Measurements from ENCODE around the gene PAIP1. TPM values are rescaled to one million over a fixed set of nuclear protein-coding genes. Genes with fewer than 3 reads are reported as not detected.

The PAIP1 gene
- total and polyA plus RNA-seq, 2 donors (not counting 3 experiments of a cell fraction or from before 2014, with no cell fraction given) = 69.1 to 90.1 TPM

DNA sequence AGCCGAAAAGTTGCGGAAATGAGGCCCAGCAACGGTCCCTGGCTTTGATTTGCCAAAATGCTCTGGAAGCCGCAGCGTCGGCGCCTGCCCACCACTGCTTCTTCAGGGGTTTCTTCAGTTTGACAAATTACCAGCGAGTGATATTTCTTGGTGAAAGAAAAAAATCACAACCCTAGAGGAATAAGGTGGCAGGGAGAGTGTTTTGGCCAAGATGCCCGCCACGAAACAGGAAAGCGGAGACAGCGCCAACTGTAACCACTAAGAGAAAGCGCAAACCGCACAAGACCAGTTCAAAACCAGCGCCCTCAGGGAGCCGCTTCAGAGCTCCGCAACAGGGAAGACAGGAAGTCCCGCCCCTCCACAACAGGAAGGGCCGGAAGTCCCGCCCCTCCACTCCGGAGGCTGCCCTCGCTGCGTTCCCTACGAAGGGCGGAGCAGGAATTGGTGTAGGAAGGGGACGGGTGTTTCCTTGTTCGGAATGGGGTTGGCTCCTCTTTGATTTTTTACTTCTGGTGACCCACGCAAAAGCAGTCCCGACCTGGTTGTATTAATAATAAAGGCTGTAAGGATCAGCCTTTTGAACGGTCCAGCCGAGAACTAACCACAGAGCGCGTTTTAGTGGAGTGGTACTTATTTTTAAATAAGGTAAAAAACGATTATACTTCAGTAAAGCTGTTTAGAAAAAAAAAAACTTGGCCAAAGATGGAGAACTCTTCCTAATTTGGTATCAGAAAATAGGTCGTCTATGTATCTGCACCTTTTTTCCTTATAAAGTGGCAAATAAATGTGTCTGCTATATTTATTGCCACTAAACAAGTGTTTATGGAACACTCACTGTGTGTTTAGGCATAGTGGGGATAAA lies 41.8 kb downstream of the PAIP1 start, which contains the start of gene C5orf34:
Gene C5orf34 (minus strand): TSS at position 333 of the 862 bp plus-strand sequence. CDS start 5,809 bp downstream, outside the sequence.
- intact Hi-C loops (cut with micrococcal nuclease) = loop anchor here (1.0 to 10.0 kb wide), 4 partner anchors 31 to 1860 kb away; partner anchors contain the start of gene HMGCS1
- BruUV-seq (replicated peaks) = TSS peak; percentile 91

More for the DNA sequence above, 41.8 kb downstream of the PAIP1 start, which contains the start of gene C5orf34:
- Histone ChIP-seq H4K20me1 (replicated peaks; ENCODE audit: control insufficient read depth, extremely low read depth, insufficient read depth, low read length) (no peaks in the 10 kb centered on the region), H3K4me2 (ENCODE audit: insufficient read depth, low read length) (peak within 1 kb of the TSS; percentile 96), H3K4me1 (ENCODE audit: control insufficient read depth, extremely low read depth, insufficient read depth, low read length) (peaks cover 11% of the 10 kb centered on the region), H3K9me3 (replicated peaks; ENCODE audit: control insufficient read depth, insufficient read depth, low read length) (no peaks in the 10 kb centered on the region), H3K9ac (replicated peaks; ENCODE audit: extremely low read depth, insufficient read depth, low read length) (peak within 1 kb of the TSS; percentile 97), H3K79me2 (ENCODE audit: control insufficient read depth, insufficient read depth, low read length) (peaks cover 16% of the 10 kb centered on the region), H3K9me1 (replicated peaks; ENCODE audit: control insufficient read depth, extremely low read depth, insufficient read depth, low read length) (no peaks in the 10 kb centered on the region), H3K4me3 (replicated peaks in 1 of 3; ENCODE audit: insufficient read depth in 1 of 3, low read depth in 1 of 3, low read length in 3 of 3) (peak within 1 kb of the TSS; percentile 68 to 93 (median 89)), H2AFZ (ENCODE audit: low read depth, low read length) (peak within 1 kb of the TSS; percentile 90), H3K27ac (ENCODE audit: insufficient read depth, low read depth, low read length) (peak within 1 kb of the TSS; percentile 92), H3K36me3 (ENCODE audit: control insufficient read depth in 2 of 2, extremely low read depth in 1 of 2, insufficient read depth in 2 of 2, low read length in 2 of 2) (no peaks in the 10 kb centered on the region), H3K27me3 (ENCODE audit: control insufficient read depth in 2 of 2, insufficient read depth in 2 of 2, low read length in 2 of 2) (no peaks in the 10 kb centered on the region)
- TF ChIP-seq, protein P1, sequence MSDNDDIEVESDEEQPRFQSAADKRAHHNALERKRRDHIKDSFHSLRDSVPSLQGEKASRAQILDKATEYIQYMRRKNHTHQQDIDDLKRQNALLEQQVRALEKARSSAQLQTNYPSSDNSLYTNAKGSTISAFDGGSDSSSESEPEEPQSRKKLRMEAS (IDR thresholded peaks at IDR 0.05; ENCODE audit: insufficient read depth, insufficient read length) = peak; percentile 41
- TF ChIP-seq EZH2 (IDR thresholded peaks at IDR 0.05; ENCODE audit: borderline replicate concordance, low read depth, low read length, severe bottlenecking) (no peak), JUN (IDR thresholded peaks at IDR 0.05; ENCODE audit: borderline replicate concordance, insufficient read depth, insufficient read length, low read depth) (no peak), POLR2AphosphoS5 (IDR thresholded peaks at IDR 0.05; ENCODE audit: insufficient read depth, low read depth, low read length) (peak; percentile 88), MYC (IDR thresholded peaks at IDR 0.05; ENCODE audit: low read depth, low read length) (no peak), POLR2A (IDR thresholded peaks at IDR 0.05; ENCODE audit: low read depth, low read length) (peak; percentile 93), FOS (IDR thresholded peaks at IDR 0.05; ENCODE audit: borderline replicate concordance, insufficient read depth, low read length) (no peak), GATA2 (IDR thresholded peaks at IDR 0.05; ENCODE audit: insufficient read depth, insufficient read length, low read depth, low read length) (no peak)
- TF ChIP-seq, protein P2, sequence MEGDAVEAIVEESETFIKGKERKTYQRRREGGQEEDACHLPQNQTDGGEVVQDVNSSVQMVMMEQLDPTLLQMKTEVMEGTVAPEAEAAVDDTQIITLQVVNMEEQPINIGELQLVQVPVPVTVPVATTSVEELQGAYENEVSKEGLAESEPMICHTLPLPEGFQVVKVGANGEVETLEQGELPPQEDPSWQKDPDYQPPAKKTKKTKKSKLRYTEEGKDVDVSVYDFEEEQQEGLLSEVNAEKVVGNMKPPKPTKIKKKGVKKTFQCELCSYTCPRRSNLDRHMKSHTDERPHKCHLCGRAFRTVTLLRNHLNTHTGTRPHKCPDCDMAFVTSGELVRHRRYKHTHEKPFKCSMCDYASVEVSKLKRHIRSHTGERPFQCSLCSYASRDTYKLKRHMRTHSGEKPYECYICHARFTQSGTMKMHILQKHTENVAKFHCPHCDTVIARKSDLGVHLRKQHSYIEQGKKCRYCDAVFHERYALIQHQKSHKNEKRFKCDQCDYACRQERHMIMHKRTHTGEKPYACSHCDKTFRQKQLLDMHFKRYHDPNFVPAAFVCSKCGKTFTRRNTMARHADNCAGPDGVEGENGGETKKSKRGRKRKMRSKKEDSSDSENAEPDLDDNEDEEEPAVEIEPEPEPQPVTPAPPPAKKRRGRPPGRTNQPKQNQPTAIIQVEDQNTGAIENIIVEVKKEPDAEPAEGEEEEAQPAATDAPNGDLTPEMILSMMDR (IDR thresholded peaks at IDR 0.05; ENCODE audit: extremely low read depth in 1 of 2, insufficient read depth in 1 of 2, low read depth in 1 of 2, low read length in 2 of 2) = no peak
- CTCF ChIA-PET = interaction anchor here (0.9 to 2.8 kb wide), 6 partner anchors 11 to 202 kb away, joined by 3 to 26 read pairs (median 4); partner anchors contain the start of genes HMGCS1 and TMEM267
- FAIRE-seq (peak; percentile 94), DNase-seq (ENCODE audit: low read depth, low spot score) (peak; percentile 97)
- POLR2A ChIA-PET = interaction anchor here (1.0 to 1.3 kb wide), 2 partner anchors 8 to 31 kb away, joined by 5 to 9 read pairs; partner anchors contain the start of gene TMEM267
- dilution Hi-C loops (cut with MboI; ENCODE audit: extremely low pct_ligation_motif_present, low sequenced_read_pairs) = no loop called here
